Measurements from ENCODE around the gene SCN8A. TPM values are rescaled to one million over a fixed set of nuclear protein-coding genes. Genes with fewer than 3 reads are reported as not detected.

SCN8A gene
- total and polyA plus RNA-seq, 3 donors from 2014 or later: 4.8 to 15.3 (median 11.0) TPM

GRCh38 chr12:51847643-51848325 lies 256.8 kb downstream of the SCN8A start:
- Histone ChIP-seq H3K9me3 (no peaks in the 10 kb centered on the region), H3K27me3 (no peaks in the 10 kb centered on the region), H3K4me1 (peaks cover 25% of the 10 kb centered on the region), H3K27ac (no peak overlapping the region), H3K36me3 (ENCODE audit: low read depth, missing control alignments) (no peaks in the 10 kb centered on the region), H3K4me3 (peak overlapping the region; percentile 31 to 63)
- WGBS, 2 donors: 0 to 2% methylated on average over 12 to 32 of the region's 40 CpGs
- no peak for DNase-seq
- TF ChIP-seq POLR2A (IDR thresholded peaks at IDR 0.05): no peak
- no peak for TF ChIP-seq CTCF (IDR thresholded peaks at IDR 0.05)
- intact Hi-C loops (cut with DNase I; ENCODE audit: low total_unique reads): no loop called here

- intact Hi-C loops (cut with DNase I; ENCODE audit: low total_unique reads): no loop called here
- H3K27me3 ChIP-seq: no peaks in the 10 kb centered on the region
- no peaks in the 10 kb centered on the region for H3K9me3 ChIP-seq
- peak within 1 kb of the TSS; percentile 15 to 63 for H3K4me3 ChIP-seq
- no peaks in the 10 kb centered on the region for H3K36me3 ChIP-seq (ENCODE audit: low read depth, missing control alignments)
- H3K27ac ChIP-seq: no peak within 1 kb of the TSS
- no peak for DNase-seq
- no peak for TF ChIP-seq CTCF (IDR thresholded peaks at IDR 0.05)
- TF ChIP-seq POLR2A (IDR thresholded peaks at IDR 0.05): no peak
- 0% methylated on average over 19 of the region's 51 CpGs; no CpG with 5 or more reads in 1 of the 2 donors for WGBS, 2 donors
- H3K4me1 ChIP-seq: peaks cover 25% of the 10 kb centered on the region
These were observed 257.3 kb downstream of the SCN8A start, which contains the start of gene FIGNL2 for GRCh38 chr12:51848326-51848727. Gene FIGNL2 (minus strand): TSS chr12:51848718. CDS start chr12:51822413, 26,305 bp downstream.

- Histone ChIP-seq H3K36me3 (ENCODE audit: low read depth, missing control alignments) (no peaks in the 10 kb centered on the region), H3K4me1 (peaks cover 25% of the 10 kb centered on the region), H3K4me3 (peak overlapping the region; percentile 15 to 36), H3K27me3 (no peaks in the 10 kb centered on the region), H3K9me3 (no peaks in the 10 kb centered on the region), H3K27ac (no peak overlapping the region)
- WGBS, 2 donors: 48 to 52% methylated on average over 17 to 48 of the region's 57 CpGs
- intact Hi-C loops (cut with DNase I; ENCODE audit: low total_unique reads): no loop called here
- no peak for DNase-seq
- TF ChIP-seq POLR2A (IDR thresholded peaks at IDR 0.05) (no peak), CTCF (IDR thresholded peaks at IDR 0.05) (no peak)
These were observed 258.1 kb downstream of the SCN8A start for GRCh38 chr12:51848841-51849735.

GRCh38 chr12:51850081-51850964 lies 259.3 kb downstream of the SCN8A start:
- Histone ChIP-seq H3K36me3 (ENCODE audit: low read depth, missing control alignments) (no peaks in the 10 kb centered on the region), H3K9me3 (no peaks in the 10 kb centered on the region), H3K27ac (no peak overlapping the region), H3K27me3 (no peaks in the 10 kb centered on the region), H3K4me1 (peaks cover 25% of the 10 kb centered on the region), H3K4me3 (no peak overlapping the region)
- no peak for DNase-seq
- TF ChIP-seq POLR2A (IDR thresholded peaks at IDR 0.05): no peak
- WGBS, 2 donors: 81% methylated on average over 8 of the region's 8 CpGs
- intact Hi-C loops (cut with DNase I; ENCODE audit: low total_unique reads): no loop called here

Measured in testis (tissue), 3 donors.